Measurements from ENCODE around the gene JMJD7. TPM values are rescaled to one million over a fixed set of nuclear protein-coding genes. Genes with fewer than 3 reads are reported as not detected.
A peak's percentile ranks its signal among the peaks of the same experiment; 100 is the strongest.

Gene JMJD7
- total and polyA plus RNA-seq, 9 of the 15 experiments (the other 6 are each of a cell fraction or from before 2014, with no cell fraction given) = 1.2 to 13.9 (median 6.1) TPM

DNA sequence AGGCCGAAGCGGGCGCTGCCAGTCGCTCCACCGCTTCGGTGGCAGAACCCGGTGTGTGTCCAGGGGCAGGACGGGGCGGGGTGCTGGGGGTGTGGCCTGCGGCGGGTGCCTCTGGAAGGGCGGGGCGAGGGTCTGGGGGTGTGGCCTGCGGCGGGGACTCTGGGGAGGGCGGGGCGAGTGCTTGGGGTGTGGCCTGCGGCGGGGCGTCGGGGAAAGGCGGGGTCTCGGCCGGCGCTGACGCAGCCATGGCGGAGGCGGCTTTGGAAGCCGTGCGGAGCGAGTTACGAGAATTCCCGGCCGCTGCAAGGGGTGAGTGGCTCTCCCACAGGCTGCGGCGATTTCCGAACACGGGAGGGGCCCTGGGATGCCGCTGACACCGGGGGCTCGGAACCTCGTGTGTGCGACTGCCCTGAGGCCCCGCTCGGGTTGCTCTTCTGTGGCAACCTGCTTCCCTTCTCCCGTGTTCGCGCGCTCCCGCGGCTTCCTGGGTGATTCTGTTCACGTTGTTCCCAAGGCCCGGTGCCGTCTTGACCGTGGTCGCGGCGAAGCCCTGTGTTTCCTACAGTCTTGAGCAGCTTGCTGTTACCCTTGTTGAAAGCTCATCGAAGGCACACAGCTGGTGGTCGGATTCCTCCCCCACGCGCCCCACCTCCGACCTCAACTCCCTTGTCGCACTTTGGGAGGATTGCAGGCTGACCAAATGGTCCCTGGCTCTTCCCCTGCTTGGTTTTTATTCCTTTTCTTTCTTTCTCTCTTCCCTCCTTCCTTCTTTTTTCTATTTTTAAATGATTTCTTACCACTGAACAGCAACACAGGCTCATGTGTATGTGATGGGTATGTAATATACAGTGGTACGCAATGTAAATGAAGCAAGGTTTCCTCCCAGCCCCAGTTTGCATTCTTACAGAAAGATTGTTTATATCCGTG lies at the start of gene JMJD7 (continued):
- TF ChIP-seq MYBL2 (IDR thresholded peaks at IDR 0.05; ENCODE audit: low read depth) (no peak), MYBL2 (CRISPR knock-in tag; IDR thresholded peaks at IDR 0.05; ENCODE audit: borderline replicate concordance) (no peak), NFATC3 (IDR thresholded peaks at IDR 0.05) (no peak), ZNF134 (CRISPR knock-in tag; conservative IDR thresholded peaks at IDR 0.05) (no peak), KLF10 (CRISPR knock-in tag; IDR thresholded peaks at IDR 0.05) (no peak), MCM7 (IDR thresholded peaks at IDR 0.05) (no peak), CC2D1A (IDR thresholded peaks at IDR 0.05) (no peak), PHF21A (IDR thresholded peaks at IDR 0.05; ENCODE audit: borderline replicate concordance, low read depth) (no peak), JUNB (CRISPR knock-in tag; conservative IDR thresholded peaks at IDR 0.05) (no peak), ZNF507 (tag; conservative IDR thresholded peaks at IDR 0.05) (no peak), MEF2A (IDR thresholded peaks at IDR 0.05; ENCODE audit: control insufficient read depth, low read depth, low read length) (no peak), SP1 (CRISPR knock-in tag; IDR thresholded peaks at IDR 0.05) (no peak), CEBPB (tag; IDR thresholded peaks at IDR 0.05) (no peak), NFIC (IDR thresholded peaks at IDR 0.05) (peak; percentile 42), CBFA2T3 (IDR thresholded peaks at IDR 0.05) (peak; percentile 50), RBM39 (optimal IDR thresholded peaks at IDR 0.05; ENCODE audit: low read depth, low read length) (peak; percentile 69), CHD4 (IDR thresholded peaks at IDR 0.05; ENCODE audit: insufficient read depth, insufficient replicate concordance, low read depth, low read length, poor library complexity, severe bottlenecking) (no peak), PTTG1 (tag; IDR thresholded peaks at IDR 0.05; ENCODE audit: low read depth) (no peak), ZKSCAN1 (IDR thresholded peaks at IDR 0.05; ENCODE audit: low read depth, low read length) (no peak)
- TF ChIP-seq, protein P1, sequence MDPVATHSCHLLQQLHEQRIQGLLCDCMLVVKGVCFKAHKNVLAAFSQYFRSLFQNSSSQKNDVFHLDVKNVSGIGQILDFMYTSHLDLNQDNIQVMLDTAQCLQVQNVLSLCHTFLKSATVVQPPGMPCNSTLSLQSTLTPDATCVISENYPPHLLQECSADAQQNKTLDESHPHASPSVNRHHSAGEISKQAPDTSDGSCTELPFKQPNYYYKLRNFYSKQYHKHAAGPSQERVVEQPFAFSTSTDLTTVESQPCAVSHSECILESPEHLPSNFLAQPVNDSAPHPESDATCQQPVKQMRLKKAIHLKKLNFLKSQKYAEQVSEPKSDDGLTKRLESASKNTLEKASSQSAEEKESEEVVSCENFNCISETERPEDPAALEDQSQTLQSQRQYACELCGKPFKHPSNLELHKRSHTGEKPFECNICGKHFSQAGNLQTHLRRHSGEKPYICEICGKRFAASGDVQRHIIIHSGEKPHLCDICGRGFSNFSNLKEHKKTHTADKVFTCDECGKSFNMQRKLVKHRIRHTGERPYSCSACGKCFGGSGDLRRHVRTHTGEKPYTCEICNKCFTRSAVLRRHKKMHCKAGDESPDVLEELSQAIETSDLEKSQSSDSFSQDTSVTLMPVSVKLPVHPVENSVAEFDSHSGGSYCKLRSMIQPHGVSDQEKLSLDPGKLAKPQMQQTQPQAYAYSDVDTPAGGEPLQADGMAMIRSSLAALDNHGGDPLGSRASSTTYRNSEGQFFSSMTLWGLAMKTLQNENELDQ (CRISPR knock-in tag; IDR thresholded peaks at IDR 0.05; ENCODE audit: borderline replicate concordance) = no peak
- TF ChIP-seq, protein P2, sequence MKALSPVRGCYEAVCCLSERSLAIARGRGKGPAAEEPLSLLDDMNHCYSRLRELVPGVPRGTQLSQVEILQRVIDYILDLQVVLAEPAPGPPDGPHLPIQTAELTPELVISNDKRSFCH (CRISPR knock-in tag; IDR thresholded peaks at IDR 0.05) = no peak
- TF ChIP-seq, protein P2 (tag; IDR thresholded peaks at IDR 0.05) = peak; percentile 55; the same call in 1 of the 2 replicates
- TF ChIP-seq, protein P3, sequence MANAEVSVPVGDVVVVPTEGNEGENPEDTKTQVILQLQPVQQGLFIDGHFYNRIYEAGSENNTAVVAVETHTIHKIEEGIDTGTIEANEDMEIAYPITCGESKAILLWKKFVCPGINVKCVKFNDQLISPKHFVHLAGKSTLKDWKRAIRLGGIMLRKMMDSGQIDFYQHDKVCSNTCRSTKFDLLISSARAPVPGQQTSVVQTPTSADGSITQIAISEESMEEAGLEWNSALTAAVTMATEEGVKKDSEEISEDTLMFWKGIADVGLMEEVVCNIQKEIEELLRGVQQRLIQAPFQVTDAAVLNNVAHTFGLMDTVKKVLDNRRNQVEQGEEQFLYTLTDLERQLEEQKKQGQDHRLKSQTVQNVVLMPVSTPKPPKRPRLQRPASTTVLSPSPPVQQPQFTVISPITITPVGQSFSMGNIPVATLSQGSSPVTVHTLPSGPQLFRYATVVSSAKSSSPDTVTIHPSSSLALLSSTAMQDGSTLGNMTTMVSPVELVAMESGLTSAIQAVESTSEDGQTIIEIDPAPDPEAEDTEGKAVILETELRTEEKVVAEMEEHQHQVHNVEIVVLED (CRISPR knock-in tag; IDR thresholded peaks at IDR 0.05) = no peak; the same call in 1 of the 2 replicates
- TF ChIP-seq, protein P4, sequence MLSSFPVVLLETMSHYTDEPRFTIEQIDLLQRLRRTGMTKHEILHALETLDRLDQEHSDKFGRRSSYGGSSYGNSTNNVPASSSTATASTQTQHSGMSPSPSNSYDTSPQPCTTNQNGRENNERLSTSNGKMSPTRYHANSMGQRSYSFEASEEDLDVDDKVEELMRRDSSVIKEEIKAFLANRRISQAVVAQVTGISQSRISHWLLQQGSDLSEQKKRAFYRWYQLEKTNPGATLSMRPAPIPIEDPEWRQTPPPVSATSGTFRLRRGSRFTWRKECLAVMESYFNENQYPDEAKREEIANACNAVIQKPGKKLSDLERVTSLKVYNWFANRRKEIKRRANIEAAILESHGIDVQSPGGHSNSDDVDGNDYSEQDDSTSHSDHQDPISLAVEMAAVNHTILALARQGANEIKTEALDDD (IDR thresholded peaks at IDR 0.05) = no peak
